B cell (primary cell): Measurements from ENCODE around the gene RGCC. TPM values are rescaled to one million over a fixed set of nuclear protein-coding genes. Genes with fewer than 3 reads are reported as not detected.
A peak's percentile ranks its signal among the peaks of the same experiment; 100 is the strongest.

Experiments
- ATAC-seq: fragments of 200-7000 bp; cut with Tn5 transposase; one replicate; pipeline ENCODE4 v1.10.0; 2021; ENCODE audit warnings: low read depth, mild to moderate bottlenecking, moderate number of reproducible peaks, moderate library complexity
- CTCF ChIA-PET: fragments of 350-600 bp; sonication (Branson Sonifier 250); formaldehyde crosslinking; loops from one replicate; lab custom pipeline; 2021; ENCODE audit warnings: antibody characterized with exemption, inconsistent platforms; lab: Charles Lee
- POLR2A ChIA-PET: fragments of 350-600 bp; sonication (Branson Sonifier 250); formaldehyde crosslinking; loops from one replicate; lab custom pipeline; 2021; ENCODE audit warnings: antibody characterized with exemption; lab: Charles Lee
- DNase-seq: peaks from one replicate; pipeline ENCODE4 v3.0.0; 2013
- H2AFZ ChIP-seq: 2 replicates; pipeline ENCODE4 v1.6.1; 2012; ENCODE audit warnings: mild to moderate bottlenecking, low read depth, low read length; ENCODE audit not compliant: insufficient read depth, poor library complexity, severe bottlenecking
- H3K27ac ChIP-seq, 2 donors: 1 replicate in 1 of 2; 2 replicates in 1 of 2; pipeline ENCODE4 v1.5.1; 2012 to 2013; ENCODE audit warnings: low read length in 2 of 2, mild to moderate bottlenecking in 2 of 2, moderate library complexity in 1 of 2
- H3K27me3 ChIP-seq, 4 experiments: fragments of 200-600 bp in 1 of 4; sonication (generic) in 1 of 4; replicated peaks in 1 of 4; 1 replicate in 2 of 4; 2 replicates in 2 of 4; pipeline versions ENCODE4 v1.6.1 to v1.7.0; 2013 to 2016; ENCODE audit warnings: low read length in 3 of 4, mild to moderate bottlenecking in 2 of 4, mixed read lengths in 1 of 4, moderate library complexity in 1 of 4; ENCODE audit not compliant: insufficient read depth in 4 of 4, control insufficient read depth in 3 of 4; ENCODE audit errors: control extremely low read depth in 1 of 4
- H3K36me3 ChIP-seq, 2 experiments: replicated peaks in 1 of 2; 1 replicate in 1 of 2; 2 replicates in 1 of 2; pipeline versions ENCODE4 v1.6.1 to v1.7.1; 2013; ENCODE audit warnings: low read length in 1 of 2; ENCODE audit not compliant: insufficient read depth in 2 of 2, control insufficient read depth in 1 of 2; ENCODE audit errors: control extremely low read depth in 1 of 2, extremely low read depth in 1 of 2
- H3K4me1 ChIP-seq, 2 donors: fragments of 200-600 bp in 1 of 2; sonication (generic) in 1 of 2; 1 replicate in 1 of 2; 2 replicates in 1 of 2; pipeline versions ENCODE4 v1.5.1 to v1.6.1; 2013 to 2017; ENCODE audit warnings: low read length in 2 of 2; ENCODE audit not compliant: control insufficient read depth in 2 of 2, insufficient read depth in 2 of 2
- H3K4me2 ChIP-seq: replicated peaks from 2 replicates; pipeline ENCODE3; 2012; ENCODE audit warnings: mild to moderate bottlenecking, low read depth, low read length; ENCODE audit not compliant: poor library complexity, severe bottlenecking
- H3K4me3 ChIP-seq, 5 experiments: fragments of 200-600 bp in 1 of 5; sonication (generic) in 1 of 5; 1 replicate in 3 of 5; 2 replicates in 2 of 5; pipeline versions ENCODE4 v1.5.1 to v1.7.0; 2011 to 2016; ENCODE audit warnings: low read length in 4 of 5, mild to moderate bottlenecking in 4 of 5, low read depth in 2 of 5, control low read depth in 1 of 5, moderate library complexity in 1 of 5; ENCODE audit not compliant: insufficient read depth in 1 of 5; ENCODE audit errors: control extremely low read depth in 1 of 5, extremely low read depth in 1 of 5
- H3K79me2 ChIP-seq: fragments of 200-600 bp; sonication (generic); one replicate; pipeline ENCODE4 v1.6.0; 2016; ENCODE audit warnings: low read length; ENCODE audit not compliant: control insufficient read depth, insufficient read depth
- H3K9ac ChIP-seq: fragments of 200-600 bp; sonication (generic); 2 replicates; pipeline ENCODE4 v1.6.1; 2017; ENCODE audit warnings: mild to moderate bottlenecking, low read length, moderate library complexity
- H3K9me3 ChIP-seq, 3 donors: one replicate each; pipeline versions ENCODE4 v1.6.1 to v1.7.1; 2013; ENCODE audit warnings: low read length in 2 of 3; ENCODE audit not compliant: control insufficient read depth in 2 of 3, insufficient read depth in 1 of 3; ENCODE audit errors: control extremely low read depth in 1 of 3
- H4K20me1 ChIP-seq: 2 replicates; pipeline ENCODE4 v1.6.0; 2012; ENCODE audit warnings: mild to moderate bottlenecking, low read length; ENCODE audit not compliant: insufficient read depth, control insufficient read depth, poor library complexity, severe bottlenecking
- H3K27ac Mint-ChIP-seq: one replicate; pipeline ENCODE4 v1.8.0; 2021; ENCODE audit warnings: mixed read lengths
- H3K27me3 Mint-ChIP-seq: one replicate; pipeline ENCODE4 v1.8.0; 2021; ENCODE audit warnings: mixed read lengths
- H3K4me1 Mint-ChIP-seq: one replicate; pipeline ENCODE4 v1.8.0; 2021; ENCODE audit warnings: mixed read lengths
- H3K4me3 Mint-ChIP-seq: one replicate; pipeline ENCODE4 v1.8.0; 2021; ENCODE audit warnings: mixed read lengths
- H3K9me3 Mint-ChIP-seq: one replicate; pipeline ENCODE4 v1.8.0; 2022; ENCODE audit warnings: mixed read lengths; ENCODE audit not compliant: insufficient read depth
- EZH2 ChIP-seq: IDR thresholded peaks from 2 replicates; pipeline ENCODE4 v1.6.1; 2012; ENCODE audit warnings: borderline replicate concordance, low read depth, mild to moderate bottlenecking, moderate library complexity, low read length; ENCODE audit not compliant: insufficient read depth, poor library complexity, severe bottlenecking
- WGBS: methylation state at CpG from one replicate; pipeline ENCODE4 v1.1.5; 2013; ENCODE audit warnings: missing lambda C conversion rate; ENCODE audit not compliant: insufficient coverage; 5-methylcytosine and 5-hydroxymethylcytosine counted together
- intact Hi-C: fragments of 100-400 bp; cut with micrococcal nuclease; formaldehyde crosslinking; loops from one replicate; pipeline ENCODE4 v1.10.0; 2022
- polyA plus RNA-seq: library from polyadenylated mRNA; depleted of rRNA; stranded (reverse); fragments of >200 nt; gene quantifications from 2 replicates; pipeline ENCODE4 v1.2.3, GENCODE V29; 2012
- total RNA-seq, 2 donors: library from RNA; stranded (reverse); fragments of 120-200 nt in 1 of 2; gene quantifications; 1 replicate in 1 of 2; 2 replicates in 1 of 2; pipeline versions ENCODE4 v1.2.3 to v1.2.4, GENCODE V29; 2013 to 2022
- TF ChIP-seq, protein P1 (sequence below): fragments of 200-600 bp; IDR thresholded peaks from one replicate; pipeline ENCODE4 v1.8.0; 2022; ENCODE audit warnings: antibody characterized with exemption, mild to moderate bottlenecking

RGCC gene
- total and polyA plus RNA-seq, 2 donors (not counting 1 experiment from before 2014, with no cell fraction given), result 8.0 to 16.0 TPM

DNA sequence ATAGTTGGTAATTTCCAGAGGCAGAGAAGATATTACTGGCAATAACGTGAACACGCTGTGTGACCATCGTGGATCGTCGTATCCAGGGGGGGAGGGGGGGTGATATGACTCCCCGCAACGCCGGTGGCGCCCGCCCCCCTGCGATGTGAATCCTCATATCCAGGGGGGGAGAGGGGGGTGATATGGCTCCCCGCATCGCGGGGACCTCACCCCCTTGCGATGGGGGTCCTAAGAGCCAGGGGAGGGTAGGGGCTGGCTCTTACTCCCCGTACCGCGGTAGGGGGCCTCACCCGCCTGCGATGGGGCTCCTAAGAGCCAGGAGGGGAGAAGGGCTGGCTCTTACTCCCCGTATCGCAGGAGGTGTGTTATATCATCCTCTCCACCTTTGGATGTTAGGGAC is 31.3 kb upstream of the RGCC start:
- peaks cover 0 to 11% (median 0%) of the 10 kb centered on the region in 4 experiments for H3K27me3 ChIP-seq
- 87% methylated on average over 10 of the region's 22 CpGs for WGBS
- no peak overlapping the region for H3K4me3 Mint-ChIP-seq
- no peak overlapping the region for H3K4me3 ChIP-seq
- no peak overlapping the region for H3K27ac Mint-ChIP-seq
- H3K79me2 ChIP-seq, result no peaks in the 10 kb centered on the region
- H3K36me3 ChIP-seq, result no peaks in the 10 kb centered on the region
- no peak overlapping the region for H3K4me2 ChIP-seq
- H3K9me3 Mint-ChIP-seq, result no peaks in the 10 kb centered on the region
- H3K4me1 Mint-ChIP-seq, result peaks cover 4% of the 10 kb centered on the region
- no peak overlapping the region for H3K9ac ChIP-seq
- intact Hi-C loops, result no loop called here
- CTCF ChIA-PET, result no interaction called here
- TF ChIP-seq, protein P1, sequence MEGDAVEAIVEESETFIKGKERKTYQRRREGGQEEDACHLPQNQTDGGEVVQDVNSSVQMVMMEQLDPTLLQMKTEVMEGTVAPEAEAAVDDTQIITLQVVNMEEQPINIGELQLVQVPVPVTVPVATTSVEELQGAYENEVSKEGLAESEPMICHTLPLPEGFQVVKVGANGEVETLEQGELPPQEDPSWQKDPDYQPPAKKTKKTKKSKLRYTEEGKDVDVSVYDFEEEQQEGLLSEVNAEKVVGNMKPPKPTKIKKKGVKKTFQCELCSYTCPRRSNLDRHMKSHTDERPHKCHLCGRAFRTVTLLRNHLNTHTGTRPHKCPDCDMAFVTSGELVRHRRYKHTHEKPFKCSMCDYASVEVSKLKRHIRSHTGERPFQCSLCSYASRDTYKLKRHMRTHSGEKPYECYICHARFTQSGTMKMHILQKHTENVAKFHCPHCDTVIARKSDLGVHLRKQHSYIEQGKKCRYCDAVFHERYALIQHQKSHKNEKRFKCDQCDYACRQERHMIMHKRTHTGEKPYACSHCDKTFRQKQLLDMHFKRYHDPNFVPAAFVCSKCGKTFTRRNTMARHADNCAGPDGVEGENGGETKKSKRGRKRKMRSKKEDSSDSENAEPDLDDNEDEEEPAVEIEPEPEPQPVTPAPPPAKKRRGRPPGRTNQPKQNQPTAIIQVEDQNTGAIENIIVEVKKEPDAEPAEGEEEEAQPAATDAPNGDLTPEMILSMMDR, result no peak
- no peak for TF ChIP-seq EZH2
- peaks cover 0 to 9% of the 10 kb centered on the region in 2 donors for H3K4me1 ChIP-seq
- POLR2A ChIA-PET, result no interaction called here
- no peaks in the 10 kb centered on the region for H4K20me1 ChIP-seq
- H2AFZ ChIP-seq, result no peak overlapping the region
- H3K27me3 Mint-ChIP-seq, result peaks cover 21% of the 10 kb centered on the region
- DNase-seq (no peak), ATAC-seq (no peak)
- H3K9me3 ChIP-seq, result peaks cover 0 to 12% (median 0%) of the 10 kb centered on the region in 3 donors
- H3K27ac ChIP-seq, result no peak overlapping the region

DNA sequence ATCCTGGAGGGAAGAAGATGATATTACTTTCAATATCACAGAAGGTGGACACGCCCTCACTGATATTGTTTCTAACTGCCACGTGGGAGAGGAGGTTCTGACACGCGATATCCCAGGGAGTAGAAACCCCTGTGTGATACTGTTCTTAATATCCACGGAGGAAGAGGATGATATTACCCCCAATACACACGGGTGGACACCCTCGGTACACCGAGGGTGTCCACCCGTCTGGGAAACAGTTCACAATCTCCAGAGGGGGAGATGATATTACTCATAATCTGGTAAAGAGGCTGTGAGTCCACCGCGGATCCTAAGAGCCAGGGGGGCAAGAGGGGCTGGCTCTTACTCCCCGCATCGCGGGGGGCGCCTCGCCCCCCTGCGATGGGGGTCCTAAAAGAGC is 29.7 kb upstream of the RGCC start:
- H3K4me3 Mint-ChIP-seq, result peak overlapping the region; percentile 46
- Histone ChIP-seq H2AFZ (no peak overlapping the region), H3K27ac (no peak overlapping the region), H4K20me1 (no peaks in the 10 kb centered on the region), H3K36me3 (no peaks in the 10 kb centered on the region), H3K4me1 (peaks cover 0 to 9% of the 10 kb centered on the region in 2 donors), H3K27me3 (peaks cover 0 to 11% (median 0%) of the 10 kb centered on the region in 4 experiments), H3K4me2 (peak overlapping the region; percentile 30), H3K9ac (no peak overlapping the region), H3K79me2 (no peaks in the 10 kb centered on the region), H3K4me3 (no peak overlapping the region), H3K9me3 (peaks cover 0 to 12% (median 0%) of the 10 kb centered on the region in 3 donors)
- H3K27me3 Mint-ChIP-seq, result peaks cover 23% of the 10 kb centered on the region
- WGBS, result 49% methylated on average over 5 of the region's 17 CpGs
- TF ChIP-seq, protein P1, result no peak
- no peak for TF ChIP-seq EZH2
- intact Hi-C loops, result loop anchor here (1.0 kb wide), 1 partner anchor 225 kb away; no protein-coding TSS in a partner anchor
- H3K9me3 Mint-ChIP-seq, result no peaks in the 10 kb centered on the region
- ChIA-PET CTCF (no interaction called here), POLR2A (no interaction called here)
- no peak overlapping the region for H3K27ac Mint-ChIP-seq
- ATAC-seq (no peak), DNase-seq (no peak)
- H3K4me1 Mint-ChIP-seq, result peaks cover 4% of the 10 kb centered on the region
